Measurements from ENCODE around the gene CLEC7A. TPM values are rescaled to one million over a fixed set of nuclear protein-coding genes. Genes with fewer than 3 reads are reported as not detected.

The CLEC7A gene
- total and polyA plus RNA-seq, 9 of the 15 experiments (the other 6 are each of a cell fraction or from before 2014, with no cell fraction given), result 0.16 TPM; not detected in 8

DNA sequence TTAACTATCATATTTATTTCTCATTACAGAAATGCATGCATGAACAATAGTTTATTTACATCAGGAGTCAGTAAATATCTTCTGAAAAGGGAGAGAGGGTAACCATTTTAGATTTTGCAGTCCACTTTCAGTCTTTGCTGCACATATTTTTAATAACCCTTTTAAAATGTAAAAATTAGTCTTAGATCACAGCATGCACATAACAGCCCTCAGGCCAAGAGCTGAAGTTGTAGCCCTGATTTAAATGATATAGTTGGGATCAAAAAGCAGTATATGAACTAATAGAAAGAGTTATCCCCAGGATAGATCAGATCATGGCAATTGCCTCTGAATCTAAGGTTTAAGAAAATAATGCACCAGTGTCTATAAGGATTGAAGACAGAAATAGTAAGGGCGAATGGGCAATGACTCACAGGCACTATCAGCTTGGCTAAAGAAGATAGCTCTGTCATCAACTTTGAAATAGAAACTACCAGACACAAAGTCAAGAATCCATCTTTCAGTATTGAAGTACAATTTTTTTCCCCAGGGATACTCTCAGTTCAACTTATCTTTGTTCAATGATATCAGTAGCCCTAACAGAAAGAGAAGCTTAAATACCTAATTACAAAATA is 13.1 kb upstream of the CLEC7A start:
- WGBS (ENCODE audit: insufficient coverage, low coverage, missing lambda C conversion rate), result 0% methylated on average over 1 of the region's 1 CpG
- intact Hi-C loops (cut with micrococcal nuclease) (no loop called here), in situ Hi-C loops (cut with MboI) (loop anchor here (5.0 to 25.0 kb wide), 2 partner anchors 331 to 396 kb away; no protein-coding TSS in a partner anchor)
- FAIRE-seq (no peak), ATAC-seq (no peak), DNase-seq (ENCODE audit: extremely low read depth in 1 of 4, low spot score in 3 of 4) (no peak)
- Histone ChIP-seq H3K9me1 (ENCODE audit: control insufficient read depth, insufficient read depth, low read length) (no peaks in the 10 kb centered on the region), H3K79me2 (ENCODE audit: control insufficient read depth, insufficient read depth, low read length) (no peaks in the 10 kb centered on the region), H3K27me3 (ENCODE audit: control insufficient read depth in 2 of 2, insufficient read depth in 2 of 2, low read length in 2 of 2) (no peaks in the 10 kb centered on the region; a peak in 1 of 5 replicates), H3K9ac (ENCODE audit: insufficient read depth in 1 of 2, low read depth in 2 of 2, low read length in 2 of 2) (no peak overlapping the region), H4K20me1 (replicated peaks; ENCODE audit: control insufficient read depth, insufficient read depth, low read length) (no peaks in the 10 kb centered on the region), H3K27ac (ENCODE audit: extremely low read depth, low read depth, low read length) (no peak overlapping the region), H2AFZ (ENCODE audit: low read depth, low read length) (no peak overlapping the region), H3K4me1 (replicated peaks in 1 of 2; ENCODE audit: control insufficient read depth in 2 of 2, insufficient read depth in 2 of 2, low read length in 2 of 2) (no peaks in the 10 kb centered on the region; a peak in 1 of 5 replicates), H3K4me2 (ENCODE audit: insufficient read depth, low read length) (no peak overlapping the region), H3K36me3 (ENCODE audit: control insufficient read depth, insufficient read depth, low read length) (no peaks in the 10 kb centered on the region), H3K9me3 (replicated peaks; ENCODE audit: control insufficient read depth, insufficient read depth, low read depth, low read length) (no peaks in the 10 kb centered on the region), H3K4me3 (no peak overlapping the region)
- ChIA-PET POLR2A (no interaction called here), CTCF (ENCODE audit: low intra/inter-chr PET ratio) (interaction anchor here (0.7 kb wide), 1 partner anchor 510 kb away, joined by 4 read pairs; no protein-coding TSS in a partner anchor)
- no TSS peak for BruUV-seq (replicated peaks)
- TF ChIP-seq ZNF707 (CRISPR knock-in tag; conservative IDR thresholded peaks at IDR 0.05), result no peak
- TF ChIP-seq MEIS2 (IDR thresholded peaks at IDR 0.05; ENCODE audit: partially characterized antibody), result no peak
- TF ChIP-seq ZNF232 (CRISPR knock-in tag; IDR thresholded peaks at IDR 0.05), result no peak
- no peak for TF ChIP-seq ZNF717 (CRISPR knock-in tag; IDR thresholded peaks at IDR 0.05)
- TF ChIP-seq BRD9 (IDR thresholded peaks at IDR 0.05; ENCODE audit: low read depth, partially characterized antibody), result no peak
- no peak for TF ChIP-seq TARDBP (IDR thresholded peaks at IDR 0.05)
- no peak for TF ChIP-seq SETDB1 (IDR thresholded peaks at IDR 0.05; ENCODE audit: low read length)
- TF ChIP-seq GATA2 (CRISPR knock-in tag; IDR thresholded peaks at IDR 0.05), result no peak
- TF ChIP-seq SMARCC2 (IDR thresholded peaks at IDR 0.05; ENCODE audit: low read depth), result no peak
- no peak for TF ChIP-seq ZNF431 (CRISPR knock-in tag; IDR thresholded peaks at IDR 0.05)
- no peak for TF ChIP-seq TRIM25 (IDR thresholded peaks at IDR 0.05; ENCODE audit: borderline replicate concordance)
- TF ChIP-seq, protein P1, sequence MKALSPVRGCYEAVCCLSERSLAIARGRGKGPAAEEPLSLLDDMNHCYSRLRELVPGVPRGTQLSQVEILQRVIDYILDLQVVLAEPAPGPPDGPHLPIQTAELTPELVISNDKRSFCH (CRISPR knock-in tag; IDR thresholded peaks at IDR 0.05), result no peak
- TF ChIP-seq, protein P1 (tag; IDR thresholded peaks at IDR 0.05), result no peak
- TF ChIP-seq CBFA2T2 (conservative IDR thresholded peaks at IDR 0.05), result no peak
- TF ChIP-seq, protein P2, sequence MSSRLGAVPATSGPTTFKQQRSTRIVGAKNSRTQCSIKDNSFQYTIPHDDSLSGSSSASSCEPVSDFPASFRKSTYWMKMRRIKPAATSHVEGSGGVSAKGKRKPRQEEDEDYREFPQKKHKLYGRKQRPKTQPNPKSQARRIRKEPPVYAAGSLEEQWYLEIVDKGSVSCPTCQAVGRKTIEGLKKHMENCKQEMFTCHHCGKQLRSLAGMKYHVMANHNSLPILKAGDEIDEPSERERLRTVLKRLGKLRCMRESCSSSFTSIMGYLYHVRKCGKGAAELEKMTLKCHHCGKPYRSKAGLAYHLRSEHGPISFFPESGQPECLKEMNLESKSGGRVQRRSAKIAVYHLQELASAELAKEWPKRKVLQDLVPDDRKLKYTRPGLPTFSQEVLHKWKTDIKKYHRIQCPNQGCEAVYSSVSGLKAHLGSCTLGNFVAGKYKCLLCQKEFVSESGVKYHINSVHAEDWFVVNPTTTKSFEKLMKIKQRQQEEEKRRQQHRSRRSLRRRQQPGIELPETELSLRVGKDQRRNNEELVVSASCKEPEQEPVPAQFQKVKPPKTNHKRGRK (tag; IDR thresholded peaks at IDR 0.05), result no peak
- no peak for TF ChIP-seq GTF2E2 (tag; IDR thresholded peaks at IDR 0.05)

All from K562 (cell line).